Esophagus squamous epithelium (tissue), 5 donors: ENCODE measurements around the gene GH1. TPM values are rescaled to one million over a fixed set of nuclear protein-coding genes. Genes with fewer than 3 reads are reported as not detected.

Experiments
- DNase-seq: peaks from one replicate; lab custom pipeline; 2025; lab: John Stamatoyannopoulos, UW
- H3K27ac ChIP-seq, 4 donors: fragments of 200-600 bp; sonication (generic); one replicate each; pipeline ENCODE4 v1.5.1; 2016 to 2019; ENCODE audit warnings: mild to moderate bottlenecking in 1 of 4
- H3K27me3 ChIP-seq, 4 donors: fragments of 200-600 bp; sonication (generic); 1 replicate in 3 of 4; 2 replicates in 1 of 4; pipeline versions ENCODE4 v1.5.1 to v1.6.0; 2017 to 2021; ENCODE audit warnings: antibody characterized with exemption in 1 of 4
- H3K36me3 ChIP-seq, 3 donors: fragments of 200-600 bp; sonication (generic); one replicate each; pipeline ENCODE4 v1.5.1; 2016 to 2019
- H3K4me1 ChIP-seq, 3 donors: fragments of 200-600 bp; sonication (generic); one replicate each; pipeline ENCODE4 v1.5.1; 2017 to 2019
- H3K4me3 ChIP-seq, 4 donors: fragments of 200-600 bp; sonication (generic); 1 replicate in 3 of 4; 2 replicates in 1 of 4; pipeline ENCODE4 v1.5.1; 2016 to 2019; ENCODE audit warnings: mild to moderate bottlenecking in 2 of 4, moderate library complexity in 1 of 4
- H3K9me3 ChIP-seq, 3 donors: fragments of 200-600 bp; sonication (generic); one replicate each; pipeline ENCODE4 v1.5.1; 2016 to 2019
- POLR2A ChIP-seq, 4 donors: fragments of 450-650 bp; IDR thresholded peaks; one replicate each; pipeline ENCODE4 v1.6.1; 2017; ENCODE audit warnings: antibody characterized with exemption in 4 of 4, mild to moderate bottlenecking in 4 of 4, moderate library complexity in 3 of 4
- WGBS, 2 donors: methylation state at CpG; one replicate each; pipeline ENCODE4 v1.1.5; 2018; 5-methylcytosine and 5-hydroxymethylcytosine counted together
- intact Hi-C: fragments of 100-400 bp; cut with DNase I; formaldehyde crosslinking; loops from one replicate; pipeline ENCODE4 v1.15.0; 2022
- total RNA-seq, 4 donors: library from RNA; depleted of rRNA; stranded (reverse); fragments of >200 nt; gene quantifications; one replicate each; pipeline ENCODE4 v1.1.0, GENCODE V29; 2016
- TF ChIP-seq, protein P1 (sequence below), 6 experiments: fragments of 450-650 bp in 4 of 6; fragments of 200-600 bp in 2 of 6; sonication (generic) in 2 of 6; IDR thresholded peaks; one replicate each; pipeline ENCODE4 v1.5.1; 2016 to 2019; ENCODE audit warnings: antibody characterized with exemption in 6 of 6, mild to moderate bottlenecking in 4 of 6, moderate library complexity in 4 of 6
- donor health status: DM: yes; HTN: yes; CAD: no.

The GH1 gene
- total RNA-seq, 4 donors from 2014 or later: not detected

GRCh38 chr17:63934183-63935112 is 15.8 kb upstream of the GH1 start:
- no peak overlapping the region for H3K27ac ChIP-seq
- H3K27me3 ChIP-seq: peaks cover 0 to 5% (median 0%) of the 10 kb centered on the region in 4 donors
- peaks cover 5 to 29% (median 5%) of the 10 kb centered on the region in 3 donors for H3K4me1 ChIP-seq
- TF ChIP-seq, protein P1, sequence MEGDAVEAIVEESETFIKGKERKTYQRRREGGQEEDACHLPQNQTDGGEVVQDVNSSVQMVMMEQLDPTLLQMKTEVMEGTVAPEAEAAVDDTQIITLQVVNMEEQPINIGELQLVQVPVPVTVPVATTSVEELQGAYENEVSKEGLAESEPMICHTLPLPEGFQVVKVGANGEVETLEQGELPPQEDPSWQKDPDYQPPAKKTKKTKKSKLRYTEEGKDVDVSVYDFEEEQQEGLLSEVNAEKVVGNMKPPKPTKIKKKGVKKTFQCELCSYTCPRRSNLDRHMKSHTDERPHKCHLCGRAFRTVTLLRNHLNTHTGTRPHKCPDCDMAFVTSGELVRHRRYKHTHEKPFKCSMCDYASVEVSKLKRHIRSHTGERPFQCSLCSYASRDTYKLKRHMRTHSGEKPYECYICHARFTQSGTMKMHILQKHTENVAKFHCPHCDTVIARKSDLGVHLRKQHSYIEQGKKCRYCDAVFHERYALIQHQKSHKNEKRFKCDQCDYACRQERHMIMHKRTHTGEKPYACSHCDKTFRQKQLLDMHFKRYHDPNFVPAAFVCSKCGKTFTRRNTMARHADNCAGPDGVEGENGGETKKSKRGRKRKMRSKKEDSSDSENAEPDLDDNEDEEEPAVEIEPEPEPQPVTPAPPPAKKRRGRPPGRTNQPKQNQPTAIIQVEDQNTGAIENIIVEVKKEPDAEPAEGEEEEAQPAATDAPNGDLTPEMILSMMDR (IDR thresholded peaks at IDR 0.05): no peak
- TF ChIP-seq POLR2A (IDR thresholded peaks at IDR 0.05): no peak
- 61 to 71% methylated on average over 9 to 13 of the region's 21 CpGs for WGBS, 2 donors
- no peak overlapping the region for H3K4me3 ChIP-seq
- no peaks in the 10 kb centered on the region for H3K36me3 ChIP-seq
- intact Hi-C loops: no loop called here
- no peak for DNase-seq
- no peaks in the 10 kb centered on the region for H3K9me3 ChIP-seq

- Histone ChIP-seq H3K9me3 (no peaks in the 10 kb centered on the region), H3K27me3 (peaks cover 0 to 5% (median 0%) of the 10 kb centered on the region in 4 donors), H3K36me3 (no peaks in the 10 kb centered on the region), H3K27ac (no peak overlapping the region), H3K4me3 (no peak overlapping the region), H3K4me1 (peaks cover 5 to 30% (median 5%) of the 10 kb centered on the region in 3 donors)
- WGBS, 2 donors: 69 to 88% methylated on average over 6 to 8 of the region's 8 CpGs
- intact Hi-C loops: no loop called here
- DNase-seq: no peak
- TF ChIP-seq, protein P1 (IDR thresholded peaks at IDR 0.05): no peak
- no peak for TF ChIP-seq POLR2A (IDR thresholded peaks at IDR 0.05)
Measured at GRCh38 chr17:63933598-63933997, 15.0 kb upstream of the GH1 start.

DNA sequence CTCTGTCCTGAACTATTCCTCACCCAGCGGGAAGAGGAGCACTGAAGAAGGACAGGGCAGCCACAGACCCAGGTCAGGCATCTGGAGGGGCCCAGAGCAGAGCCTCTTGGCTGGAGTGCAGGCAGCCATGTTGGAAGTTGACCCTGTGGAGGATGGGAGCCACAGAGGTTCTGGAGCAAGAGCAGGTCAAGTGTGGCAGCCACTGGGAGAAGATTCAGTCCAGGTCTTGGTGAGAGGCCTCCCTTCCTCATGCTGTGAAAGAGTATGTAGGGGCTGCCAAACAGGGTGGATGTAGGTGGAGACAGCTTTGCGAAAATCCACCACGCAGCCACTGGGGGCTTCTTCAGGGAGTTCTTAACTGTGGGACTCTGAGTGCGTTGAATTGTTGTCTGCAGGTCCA is 14.1 kb upstream of the GH1 start:
- Histone ChIP-seq H3K4me3 (peak overlapping the region in 1 of 4 donors; percentile 53), H3K4me1 (peaks cover 5 to 30% (median 5%) of the 10 kb centered on the region in 3 donors), H3K36me3 (no peaks in the 10 kb centered on the region), H3K9me3 (no peaks in the 10 kb centered on the region), H3K27ac (peak overlapping the region in 1 of 4 donors; percentile 74), H3K27me3 (peaks cover 0 to 5% (median 0%) of the 10 kb centered on the region in 4 donors)
- 90 to 91% methylated on average over 3 to 4 of the region's 4 CpGs for WGBS, 2 donors
- DNase-seq: no peak
- intact Hi-C loops: no loop called here
- no peak for TF ChIP-seq POLR2A (IDR thresholded peaks at IDR 0.05)
- TF ChIP-seq, protein P1 (IDR thresholded peaks at IDR 0.05): no peak

DNA sequence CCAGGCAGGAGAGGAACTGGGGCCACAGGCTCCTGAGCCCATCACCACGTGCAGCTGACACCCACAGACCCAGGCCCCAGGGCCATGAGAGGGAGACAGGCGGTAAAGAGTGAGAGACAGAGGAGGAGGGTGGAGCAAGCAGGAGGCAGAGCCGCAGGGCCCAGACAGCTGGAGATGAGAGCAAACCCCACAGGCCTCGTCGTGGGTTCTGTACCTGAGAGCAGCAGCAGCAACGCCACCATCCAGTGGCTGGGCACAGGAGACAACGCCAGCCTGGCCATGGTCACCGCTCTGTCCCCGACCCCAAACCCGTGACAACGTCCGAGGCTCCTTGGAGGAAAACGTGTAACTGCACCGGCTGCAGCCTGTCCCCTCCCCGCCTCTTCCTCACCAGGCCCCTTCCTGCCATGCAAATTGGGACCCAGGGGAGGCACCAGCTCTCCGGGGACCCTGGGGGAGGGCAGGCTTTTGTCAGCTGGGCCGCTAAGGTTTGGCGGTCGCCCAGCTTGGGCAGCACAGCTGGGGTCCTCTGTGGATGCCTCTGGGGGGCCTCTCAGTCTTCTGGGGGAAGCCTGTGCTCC is 13.4 kb upstream of the GH1 start, which contains the start of gene CD79B:
CD79B (minus strand) TSS at position 351 of the 581 bp plus-strand sequence; CDS start at position 281, 70 bp downstream.
- intact Hi-C loops: no loop called here
- Histone ChIP-seq H3K36me3 (no peaks in the 10 kb centered on the region), H3K27ac (peak within 1 kb of the TSS; percentile 15 to 74 (median 52)), H3K9me3 (no peaks in the 10 kb centered on the region), H3K4me3 (peak within 1 kb of the TSS; percentile 4 to 53 (median 16)), H3K4me1 (peaks cover 5 to 30% (median 5%) of the 10 kb centered on the region in 3 donors), H3K27me3 (peaks cover 0 to 5% (median 0%) of the 10 kb centered on the region in 4 donors)
- no peak for DNase-seq
- TF ChIP-seq, protein P1 (IDR thresholded peaks at IDR 0.05): no peak
- TF ChIP-seq POLR2A (IDR thresholded peaks at IDR 0.05): peak in 1 of 4 donors; percentile 28
- 74 to 82% methylated on average over 11 to 13 of the region's 19 CpGs for WGBS, 2 donors
